Activated T-helper 1 cell treated with anti-CD3 and anti-CD28 coated beads, Interleukin-12 subunit alpha, Interleukin-12 subunit beta, Interleukin-2, Interleukin-4 antibody, amounts not matched to agents 30 ng/mL and 10 ng/mL and 1 ng/mL, durations not matched to agents 14 hours and 24 hours and 36 hours (primary cell): Measurements from ENCODE around the gene ZBED2. TPM values are rescaled to one million over a fixed set of nuclear protein-coding genes. Genes with fewer than 3 reads are reported as not detected.
"Not testable (repeated sequence)": the region's sequence is repeated elsewhere in the genome, so short reads cannot be mapped to it uniquely, and the experiment has no call there.

Experiments
- DNase-seq: peaks from one replicate; pipeline ENCODE4 v3.0.0; 2021; ENCODE audit warnings: low spot score
- H3K27ac Mint-ChIP-seq: one replicate; pipeline ENCODE4 v1.8.0; 2021; ENCODE audit warnings: mild to moderate bottlenecking, mixed read lengths
- H3K27me3 Mint-ChIP-seq: one replicate; pipeline ENCODE4 v1.8.0; 2022; ENCODE audit warnings: mild to moderate bottlenecking, moderate library complexity, mixed read lengths; ENCODE audit not compliant: insufficient read depth
- H3K36me3 Mint-ChIP-seq: one replicate; pipeline ENCODE4 v1.8.0; 2021; ENCODE audit warnings: low read depth, mixed read lengths
- H3K4me1 Mint-ChIP-seq: one replicate; pipeline ENCODE4 v1.8.0; 2021; ENCODE audit warnings: low read depth, mixed read lengths
- H3K4me3 Mint-ChIP-seq: one replicate; pipeline ENCODE4 v1.8.0; 2021; ENCODE audit warnings: mild to moderate bottlenecking, moderate library complexity, mixed read lengths
- H3K9me3 Mint-ChIP-seq: one replicate; pipeline ENCODE4 v1.8.0; 2021; ENCODE audit warnings: mixed read lengths
- intact Hi-C: fragments of 100-400 bp; cut with micrococcal nuclease; formaldehyde crosslinking; loops from one replicate; pipeline ENCODE4 v1.15.1; 2024
- total RNA-seq: library from RNA; stranded (reverse); gene quantifications from 2 replicates; pipeline ENCODE4 v1.2.3, GENCODE V29; 2022

Gene ZBED2, protein sequence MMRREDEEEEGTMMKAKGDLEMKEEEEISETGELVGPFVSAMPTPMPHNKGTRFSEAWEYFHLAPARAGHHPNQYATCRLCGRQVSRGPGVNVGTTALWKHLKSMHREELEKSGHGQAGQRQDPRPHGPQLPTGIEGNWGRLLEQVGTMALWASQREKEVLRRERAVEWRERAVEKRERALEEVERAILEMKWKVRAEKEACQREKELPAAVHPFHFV
- 812 and 827 TPM in 2 replicates for total RNA-seq

- H3K4me1 Mint-ChIP-seq, result peaks cover 65% of the 10 kb centered on the region
These were observed at the start of gene ZBED2 for GRCh38 chr3:111595232-111595631. Gene ZBED2 (minus strand): TSS chr3:111595346. CDS start chr3:111594201, 1,145 bp downstream.

DNA sequence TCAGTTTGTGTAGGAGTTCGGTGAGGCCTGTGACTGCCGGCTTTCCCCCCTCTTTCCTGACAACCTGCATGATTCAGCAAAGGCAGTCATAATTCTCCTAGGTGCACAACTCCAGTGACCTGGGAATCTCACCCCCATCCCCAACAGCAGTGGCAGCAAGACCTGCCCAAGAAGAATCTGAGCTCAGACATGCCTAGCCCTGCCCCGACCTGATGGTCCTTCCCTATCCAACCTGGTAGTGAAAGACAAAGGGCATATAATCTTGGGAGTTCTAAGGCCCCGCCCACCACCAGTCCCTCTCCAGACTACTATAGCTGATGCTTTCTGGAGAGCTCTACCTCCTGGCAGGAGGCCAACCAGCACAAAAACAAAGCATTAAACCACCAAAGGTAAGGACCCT, 44.2 kb upstream of the ZBED2 start:
- Mint-ChIP-seq H3K4me1 (no peaks in the 10 kb centered on the region), H3K36me3 (peaks cover 73% of the 10 kb centered on the region), H3K27ac (no peak overlapping the region), H3K27me3 (no peaks in the 10 kb centered on the region), H3K4me3 (no peak overlapping the region), H3K9me3 (peaks cover 45% of the 10 kb centered on the region)
- intact Hi-C loops, result no loop called here
- no peak for DNase-seq

More at GRCh38 chr3:111595232-111595631, at the start of gene ZBED2:
- Mint-ChIP-seq H3K27ac (peak within 1 kb of the TSS; percentile 99), H3K4me3 (peak within 1 kb of the TSS; percentile 97), H3K36me3 (peaks cover 69% of the 10 kb centered on the region), H3K27me3 (no peaks in the 10 kb centered on the region), H3K9me3 (no peaks in the 10 kb centered on the region)
- intact Hi-C loops, result loop anchor here (1.0 to 5.0 kb wide), 6 partner anchors 13 to 1788 kb away; partner anchors contain the start of gene CD96
- no peak for DNase-seq

DNA sequence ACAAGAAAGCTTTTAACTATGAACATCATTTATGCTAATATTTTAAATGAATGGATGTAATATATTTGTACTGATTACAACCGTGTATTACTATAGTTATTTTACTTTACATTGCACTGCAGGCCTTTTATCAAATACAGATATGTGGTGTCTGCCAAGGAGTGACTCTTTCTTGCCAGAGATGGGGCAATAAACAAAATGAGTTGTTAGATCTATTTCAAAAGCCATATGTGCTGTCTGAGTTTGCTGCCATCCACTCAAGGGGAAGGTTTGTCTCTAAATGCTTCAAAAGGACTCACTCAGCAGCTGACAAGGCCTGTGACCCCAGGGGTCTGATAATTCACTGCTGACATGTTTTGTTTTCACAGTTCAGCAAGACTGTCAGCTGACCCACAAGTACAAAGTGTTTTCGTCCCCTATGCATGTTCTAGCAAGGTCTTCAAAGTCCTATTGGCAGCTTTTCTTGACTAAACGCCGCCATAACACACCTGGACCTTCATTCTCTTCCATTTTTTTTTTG, 41.3 kb upstream of the ZBED2 start:
- intact Hi-C loops, result no loop called here
- no peaks in the 10 kb centered on the region for H3K4me1 Mint-ChIP-seq
- no peak for DNase-seq
- H3K9me3 Mint-ChIP-seq, result peaks cover 29% of the 10 kb centered on the region
- no peaks in the 10 kb centered on the region for H3K27me3 Mint-ChIP-seq
- H3K36me3 Mint-ChIP-seq, result peaks cover 66% of the 10 kb centered on the region
- H3K27ac Mint-ChIP-seq, result no peak overlapping the region
- H3K4me3 Mint-ChIP-seq, result no peak overlapping the region

DNA sequence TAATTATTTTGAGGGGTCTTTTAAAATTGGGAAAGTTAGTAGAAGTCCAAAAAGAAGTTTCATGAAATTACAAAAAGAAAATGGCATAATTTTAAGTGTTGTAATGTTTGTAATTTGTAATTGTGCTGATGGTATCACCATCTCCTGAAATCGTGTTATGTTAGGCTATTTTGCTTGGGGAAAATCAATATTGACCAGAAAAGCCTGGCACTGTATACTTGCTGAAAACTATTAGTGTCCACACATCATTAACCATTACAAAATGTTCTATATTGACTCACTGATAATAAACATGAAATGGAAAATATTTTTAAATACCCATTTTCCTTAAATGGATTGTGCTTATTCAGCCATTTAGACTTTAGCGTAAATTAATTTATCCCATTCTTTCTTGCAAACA, 40.3 kb upstream of the ZBED2 start:
- no peak overlapping the region for H3K27ac Mint-ChIP-seq
- no peak for DNase-seq
- intact Hi-C loops, result no loop called here
- peaks cover 61% of the 10 kb centered on the region for H3K36me3 Mint-ChIP-seq
- H3K4me3 Mint-ChIP-seq, result no peak overlapping the region
- peaks cover 20% of the 10 kb centered on the region for H3K9me3 Mint-ChIP-seq
- H3K4me1 Mint-ChIP-seq, result no peaks in the 10 kb centered on the region
- no peaks in the 10 kb centered on the region for H3K27me3 Mint-ChIP-seq

DNA sequence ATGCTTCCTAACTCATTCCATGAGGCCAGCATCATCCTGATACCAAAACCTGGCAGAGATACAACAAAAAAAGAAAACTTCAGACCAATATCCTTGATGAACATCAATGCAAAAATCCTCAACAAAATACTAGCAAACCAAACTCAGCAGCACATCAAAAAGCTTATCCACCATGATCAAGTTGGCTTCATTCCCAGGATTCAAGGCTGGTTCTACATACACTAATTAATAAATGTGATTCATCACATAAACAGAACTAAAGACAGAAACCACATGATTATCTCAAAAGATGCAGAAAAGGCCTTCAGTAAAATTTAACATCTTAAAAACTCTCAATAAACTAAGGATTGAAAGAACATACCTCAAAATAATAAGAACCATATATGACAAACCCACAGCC, 35.5 kb upstream of the ZBED2 start:
- H3K4me3 Mint-ChIP-seq, DNase-seq, H3K27ac Mint-ChIP-seq, intact Hi-C loops, H3K27me3 Mint-ChIP-seq, H3K4me1 Mint-ChIP-seq: not testable (repeated sequence)
- Mint-ChIP-seq H3K9me3 (peaks cover 47% of the 10 kb centered on the region), H3K36me3 (peaks cover 62% of the 10 kb centered on the region)

DNA sequence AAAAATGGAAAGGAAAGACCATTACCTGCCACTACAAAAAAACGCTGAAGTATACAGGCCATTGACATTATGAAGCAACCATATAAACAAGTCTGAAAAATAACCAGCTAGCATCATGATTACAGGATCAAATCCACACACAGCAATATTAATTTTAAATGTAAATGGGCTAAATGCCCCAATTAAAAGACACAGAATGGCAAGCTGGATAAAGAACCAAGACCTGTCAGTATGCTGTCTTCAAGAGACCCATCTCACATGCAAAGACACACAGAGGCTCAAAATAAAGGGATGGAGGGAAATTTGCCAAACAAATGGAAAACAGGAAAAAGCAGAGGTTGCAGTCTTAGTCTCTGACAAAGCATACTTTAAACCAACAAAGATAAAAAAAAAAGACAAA, 33.9 kb upstream of the ZBED2 start:
- H3K4me3 Mint-ChIP-seq, intact Hi-C loops, H3K4me1 Mint-ChIP-seq, DNase-seq, H3K27ac Mint-ChIP-seq, H3K27me3 Mint-ChIP-seq: not testable (repeated sequence)
- peaks cover 47% of the 10 kb centered on the region for H3K9me3 Mint-ChIP-seq
- H3K36me3 Mint-ChIP-seq, result peaks cover 75% of the 10 kb centered on the region

- Mint-ChIP-seq H3K4me1 (peaks cover 7% of the 10 kb centered on the region), H3K9me3 (peaks cover 44% of the 10 kb centered on the region), H3K4me3 (no peak overlapping the region), H3K36me3 (peaks cover 76% of the 10 kb centered on the region), H3K27ac (no peak overlapping the region), H3K27me3 (no peaks in the 10 kb centered on the region)
- intact Hi-C loops, result no loop called here
- DNase-seq, result no peak
These were observed 31.9 kb upstream of the ZBED2 start for GRCh38 chr3:111627092-111627491.

GRCh38 chr3:111621535-111621934, 26.4 kb upstream of the ZBED2 start:
- no peak for DNase-seq
- Mint-ChIP-seq H3K4me3 (no peak overlapping the region), H3K4me1 (peaks cover 41% of the 10 kb centered on the region), H3K27ac (no peak overlapping the region), H3K9me3 (no peaks in the 10 kb centered on the region), H3K36me3 (peaks cover 51% of the 10 kb centered on the region), H3K27me3 (no peaks in the 10 kb centered on the region)
- intact Hi-C loops, result no loop called here

DNA sequence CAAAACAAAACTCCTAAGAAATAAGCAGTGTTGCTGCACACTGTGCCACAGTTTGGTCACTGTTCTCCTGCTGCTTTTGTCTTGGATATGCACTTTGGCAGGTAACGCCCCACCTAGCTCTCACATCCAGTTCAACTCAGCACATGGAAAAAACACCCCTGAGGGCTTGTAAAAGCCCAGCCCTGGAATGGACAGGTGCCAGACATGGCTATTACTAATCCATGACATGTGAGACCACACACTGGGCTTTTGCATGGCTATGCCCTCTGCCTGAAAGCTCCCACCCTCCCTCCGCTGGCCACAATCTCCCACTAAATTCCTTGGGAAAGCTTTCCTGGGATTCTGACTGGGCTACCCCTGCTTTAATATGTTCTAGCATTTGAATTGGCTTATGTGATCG, 24.7 kb upstream of the ZBED2 start:
- H3K27me3 Mint-ChIP-seq, result no peaks in the 10 kb centered on the region
- no peak for DNase-seq
- intact Hi-C loops, result loop anchor here (5.0 kb wide), 1 partner anchor 283 kb away; no protein-coding TSS in a partner anchor
- peaks cover 45% of the 10 kb centered on the region for H3K36me3 Mint-ChIP-seq
- H3K4me1 Mint-ChIP-seq, result peaks cover 58% of the 10 kb centered on the region
- no peaks in the 10 kb centered on the region for H3K9me3 Mint-ChIP-seq
- no peak overlapping the region for H3K4me3 Mint-ChIP-seq
- no peak overlapping the region for H3K27ac Mint-ChIP-seq

- peaks cover 43% of the 10 kb centered on the region for H3K36me3 Mint-ChIP-seq
- peak overlapping the region; percentile 23 for H3K27ac Mint-ChIP-seq
- H3K4me1 Mint-ChIP-seq, result peaks cover 60% of the 10 kb centered on the region
- intact Hi-C loops, result loop anchor here (5.0 kb wide), 1 partner anchor 282 kb away; no protein-coding TSS in a partner anchor
- DNase-seq, result no peak
- H3K9me3 Mint-ChIP-seq, result no peaks in the 10 kb centered on the region
- H3K27me3 Mint-ChIP-seq, result no peaks in the 10 kb centered on the region
- no peak overlapping the region for H3K4me3 Mint-ChIP-seq
These were observed 23.8 kb upstream of the ZBED2 start for GRCh38 chr3:111618945-111619344.

DNA sequence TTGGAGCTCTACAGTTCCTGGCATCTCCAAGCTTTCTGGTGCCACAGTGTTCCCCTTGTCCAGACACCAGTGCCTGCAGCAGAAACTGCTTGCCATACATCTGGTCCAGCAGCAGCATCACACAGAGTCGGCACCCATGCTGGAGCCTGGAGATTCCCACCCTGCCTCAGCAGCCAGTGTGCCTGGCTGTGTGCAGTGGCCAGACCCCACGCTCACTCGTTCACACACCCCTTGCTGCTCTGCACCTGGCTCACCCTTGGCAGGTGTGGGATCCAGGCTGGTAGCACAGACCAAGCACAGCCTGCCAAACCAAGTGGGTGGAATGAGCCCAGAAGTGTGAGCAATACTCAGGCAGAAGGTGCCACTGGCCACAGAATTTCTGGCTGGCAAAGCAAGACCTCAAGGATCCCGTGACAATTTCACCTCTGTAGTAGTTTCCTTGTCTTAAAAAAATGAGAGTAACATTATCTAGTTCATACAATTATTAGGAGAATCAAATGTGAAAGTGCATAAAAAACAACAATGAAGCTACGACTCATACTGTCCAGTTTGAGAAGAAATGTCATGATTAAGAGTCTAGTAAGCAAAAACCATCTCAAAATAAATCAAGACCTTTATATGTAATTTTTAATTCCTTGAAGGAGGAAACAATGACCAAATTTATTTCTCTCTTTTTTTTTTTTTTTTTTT, 22.9 kb upstream of the ZBED2 start:
- H3K27me3 Mint-ChIP-seq, result no peaks in the 10 kb centered on the region
- no peaks in the 10 kb centered on the region for H3K9me3 Mint-ChIP-seq
- peaks cover 69% of the 10 kb centered on the region for H3K4me1 Mint-ChIP-seq
- intact Hi-C loops, result loop anchor here (5.0 kb wide), 1 partner anchor 281 kb away; no protein-coding TSS in a partner anchor
- H3K4me3 Mint-ChIP-seq, result peak overlapping the region; percentile 2
- DNase-seq, result no peak
- peaks cover 43% of the 10 kb centered on the region for H3K36me3 Mint-ChIP-seq
- H3K27ac Mint-ChIP-seq, result peak overlapping the region; percentile 29

DNA sequence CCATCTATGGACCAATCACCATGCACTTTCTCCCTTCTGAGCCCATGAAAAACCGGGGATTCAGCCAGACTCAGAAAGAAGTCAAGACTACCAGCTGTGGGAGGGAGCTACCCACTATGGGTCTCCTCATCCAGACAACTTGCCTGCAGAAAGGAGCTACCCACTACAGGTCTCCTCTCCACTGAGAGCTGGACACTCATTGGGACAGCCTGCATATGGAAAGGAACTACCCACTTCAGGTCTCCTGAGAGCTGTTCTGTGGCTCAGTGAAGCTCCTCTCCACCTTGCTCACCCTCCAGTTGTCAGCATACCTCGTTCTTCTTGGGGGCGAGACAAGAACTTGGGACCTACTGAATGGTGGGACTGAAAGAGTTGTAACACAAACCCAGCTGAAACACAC, 22.3 kb upstream of the ZBED2 start:
- DNase-seq, result no peak
- Mint-ChIP-seq H3K4me1 (peaks cover 75% of the 10 kb centered on the region), H3K4me3 (no peak overlapping the region), H3K27ac (peak overlapping the region; percentile 42), H3K9me3 (no peaks in the 10 kb centered on the region), H3K36me3 (peaks cover 46% of the 10 kb centered on the region), H3K27me3 (no peaks in the 10 kb centered on the region)
- intact Hi-C loops, result loop anchor here (5.0 kb wide), 1 partner anchor 280 kb away; no protein-coding TSS in a partner anchor
